Heart left ventricle (tissue), 13 donors: Measurements from ENCODE around the gene ACSBG1.

ENCODE experiments used
- CTCF ChIP-seq, 12 donors: fragments of 200-600 bp; sonication (generic) in 4 of 12; IDR thresholded peaks; one replicate each; pipeline versions ENCODE4 v1.5.0 to v1.8.0; 2018 to 2022; ENCODE audit warnings: antibody characterized with exemption in 12 of 12, mild to moderate bottlenecking in 5 of 12
- POLR2A ChIP-seq, 2 donors: fragments of 450-650 bp; IDR thresholded peaks; one replicate each; pipeline ENCODE4 v1.6.1; 2017; ENCODE audit warnings: antibody characterized with exemption in 2 of 2, mild to moderate bottlenecking in 2 of 2, moderate library complexity in 2 of 2
- donor health status: ischemic (EF 13 %, LVEDD 7.1; RV severe dilation, severe dysfunction).
- donor health status: DM: no; HTN: yes; CAD: no.
- donor health status: DM: no; HTN: no; CAD: no.
- donor health status: ischemic (EF 25% LVEDD 6.9; RV normal size, moderate dysfunction).
- donor health status: ischemic (EF 25% LVEDD 5.7; RV mildly dilated, moderate dysfunction).
- donor health status: ischemic (EF 35%, LVEDD 5.7; RV mildly dilated, moderate dysfunction).
- donor health status: nonischemic (EF 11% LVEDD 7.7; RV severe dilation, severe dysfunction).
- donor health status: DM: yes; HTN: yes; CAD: no.
- donor health status: PGD.
- donor health status: ischemic (EF 29% LVEDD 5.4; RV normal size, mild dysfunction).
- donor health status: nonischemic (EF 23%, LVEDD 6.1; RV moderate dilation, normal function).

GRCh38 chr15:78259232-78259631 is 24.9 kb upstream of the ACSBG1 start:
- no peak for TF ChIP-seq CTCF (IDR thresholded peaks at IDR 0.05)
- TF ChIP-seq POLR2A (IDR thresholded peaks at IDR 0.05), result no peak
